Activated T-helper 17 cell treated with anti-CD3 and anti-CD28 coated beads, Interleukin-2, amount 50 U/mL, for 72 hours (primary cell): ENCODE measurements around the gene TNFAIP3. TPM values are rescaled to one million over a fixed set of nuclear protein-coding genes. Genes with fewer than 3 reads are reported as not detected.
A peak's percentile ranks its signal among the peaks of the same experiment; 100 is the strongest.

Experiments
- ATAC-seq: fragments of 150-1000 bp; cut with Tn5 transposase; replicated peaks from 2 replicates; pipeline ENCODE4 v1.10.0; 2021; ENCODE audit warnings: mild to moderate bottlenecking, moderate library complexity
- H3K27ac Mint-ChIP-seq: one replicate; pipeline ENCODE4 v1.8.0; 2022; ENCODE audit warnings: mixed read lengths
- H3K27me3 Mint-ChIP-seq: one replicate; pipeline ENCODE4 v1.8.0; 2022; ENCODE audit warnings: mixed read lengths
- H3K36me3 Mint-ChIP-seq: one replicate; pipeline ENCODE4 v1.8.0; 2022; ENCODE audit warnings: low read depth, mild to moderate bottlenecking, mixed read lengths
- H3K4me1 Mint-ChIP-seq: one replicate; pipeline ENCODE4 v1.8.0; 2022; ENCODE audit warnings: mixed read lengths
- H3K4me3 Mint-ChIP-seq: one replicate; pipeline ENCODE4 v1.8.0; 2022; ENCODE audit warnings: mild to moderate bottlenecking, mixed read lengths
- H3K9me3 Mint-ChIP-seq: one replicate; pipeline ENCODE4 v1.8.0; 2022; ENCODE audit warnings: mixed read lengths
- total RNA-seq, 2 donors: library from RNA; stranded (reverse); gene quantifications; one replicate each; pipeline ENCODE4 v1.2.3, GENCODE V29; 2022

The TNFAIP3 gene
- total RNA-seq, 2 donors from 2014 or later: 254 to 663 TPM

DNA sequence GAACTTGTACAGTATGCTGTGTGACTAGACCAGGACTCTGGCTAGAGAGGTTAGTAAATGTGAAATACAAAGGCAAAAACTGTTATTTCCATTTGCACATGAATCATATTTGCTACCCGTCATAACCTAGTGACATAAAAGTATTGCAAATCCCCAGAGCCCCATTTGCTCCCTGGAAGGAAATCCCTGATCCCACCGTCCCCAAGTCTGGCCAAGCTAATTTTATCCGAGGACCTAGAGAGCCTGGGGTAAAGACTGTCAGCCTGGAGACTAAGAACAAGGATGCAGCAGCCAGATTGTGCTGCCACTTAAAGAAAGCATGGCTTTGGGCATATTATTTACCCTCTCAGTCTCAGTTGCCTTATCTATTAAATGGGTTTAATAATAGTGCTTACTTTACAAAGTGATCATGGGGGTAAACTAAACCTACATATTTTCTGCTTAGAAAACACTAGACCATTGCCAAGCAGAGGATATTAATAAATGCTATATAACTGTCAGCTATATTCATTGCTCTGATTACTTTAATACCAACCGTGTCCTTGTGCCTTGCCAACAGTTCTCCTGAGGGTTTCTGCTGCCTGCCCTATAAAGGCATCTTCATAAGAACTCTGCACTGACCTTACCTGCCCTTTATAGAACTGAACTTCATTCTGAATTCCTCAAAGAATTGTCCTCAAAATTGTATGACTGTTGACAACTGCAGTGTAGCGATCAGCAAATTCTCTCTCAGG, 16.9 kb upstream of the TNFAIP3 start:
- Mint-ChIP-seq H3K27ac (peak overlapping the region; percentile 89), H3K27me3 (no peaks in the 10 kb centered on the region), H3K4me1 (peaks cover 20% of the 10 kb centered on the region), H3K4me3 (peak overlapping the region; percentile 63), H3K36me3 (no peaks in the 10 kb centered on the region), H3K9me3 (no peaks in the 10 kb centered on the region)
- ATAC-seq: no peak

DNA sequence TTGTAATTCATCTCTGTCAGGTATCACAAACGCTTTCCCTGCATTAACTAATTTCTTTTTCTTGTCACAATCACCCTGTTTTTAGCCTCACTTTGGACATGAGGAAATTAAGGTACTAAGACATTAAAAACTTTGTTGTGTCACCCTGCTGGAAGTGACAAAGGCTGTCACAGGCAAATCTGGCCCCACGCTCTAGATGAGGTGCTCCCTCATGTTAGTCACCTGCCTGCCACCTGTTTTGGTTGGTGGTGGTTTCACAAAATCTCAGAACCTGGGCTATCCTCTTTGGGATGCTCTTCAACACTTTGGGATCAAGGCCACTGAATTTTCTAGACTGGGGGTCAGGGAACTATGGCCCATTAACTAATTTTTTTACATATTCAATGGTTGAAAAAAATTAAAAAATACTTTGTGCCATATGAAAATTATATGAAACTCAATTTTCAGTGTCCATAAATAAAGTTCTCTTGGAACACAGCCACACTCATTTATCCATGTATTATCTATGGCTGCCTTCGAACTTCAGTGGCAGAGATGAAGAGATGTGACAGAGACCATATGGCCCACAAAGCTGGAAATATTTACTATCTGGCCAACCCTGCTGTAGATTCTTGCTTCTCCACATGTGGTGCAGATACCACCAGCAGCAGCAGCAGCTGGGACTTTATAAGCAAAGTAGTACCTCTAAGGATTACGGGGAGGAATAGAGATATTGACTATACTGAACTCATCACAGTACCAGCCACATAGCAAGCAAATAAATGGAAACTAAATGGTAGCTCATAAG, 16.1 kb upstream of the TNFAIP3 start:
- Mint-ChIP-seq H3K4me3 (peak overlapping the region; percentile 63), H3K27me3 (no peaks in the 10 kb centered on the region), H3K36me3 (no peaks in the 10 kb centered on the region), H3K27ac (peak overlapping the region; percentile 89), H3K4me1 (peaks cover 20% of the 10 kb centered on the region), H3K9me3 (no peaks in the 10 kb centered on the region)
- ATAC-seq: peak; percentile 15

DNA sequence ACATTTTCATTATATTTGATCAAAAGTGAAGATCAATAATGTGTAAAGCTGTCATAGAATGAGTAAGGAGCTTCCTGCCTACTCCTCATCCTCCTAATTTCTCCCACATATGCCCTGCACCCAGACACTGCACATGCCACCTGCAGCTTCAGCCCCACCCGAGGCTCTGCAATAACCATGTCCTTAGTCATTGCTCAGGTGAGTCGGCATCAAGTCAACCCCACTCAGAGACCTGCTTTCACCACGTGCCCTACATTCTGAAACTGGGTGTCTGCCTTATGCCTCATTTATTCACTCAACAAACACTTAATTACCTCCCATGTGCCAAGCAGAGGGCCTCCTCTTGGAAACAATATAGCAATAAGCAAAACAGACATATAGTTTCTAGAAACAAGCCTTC, 15.4 kb upstream of the TNFAIP3 start:
- Mint-ChIP-seq H3K9me3 (no peaks in the 10 kb centered on the region), H3K36me3 (peaks cover 6% of the 10 kb centered on the region), H3K4me3 (peak overlapping the region; percentile 63), H3K4me1 (peaks cover 20% of the 10 kb centered on the region), H3K27me3 (no peaks in the 10 kb centered on the region), H3K27ac (peak overlapping the region; percentile 89)
- ATAC-seq: peak; percentile 51

DNA sequence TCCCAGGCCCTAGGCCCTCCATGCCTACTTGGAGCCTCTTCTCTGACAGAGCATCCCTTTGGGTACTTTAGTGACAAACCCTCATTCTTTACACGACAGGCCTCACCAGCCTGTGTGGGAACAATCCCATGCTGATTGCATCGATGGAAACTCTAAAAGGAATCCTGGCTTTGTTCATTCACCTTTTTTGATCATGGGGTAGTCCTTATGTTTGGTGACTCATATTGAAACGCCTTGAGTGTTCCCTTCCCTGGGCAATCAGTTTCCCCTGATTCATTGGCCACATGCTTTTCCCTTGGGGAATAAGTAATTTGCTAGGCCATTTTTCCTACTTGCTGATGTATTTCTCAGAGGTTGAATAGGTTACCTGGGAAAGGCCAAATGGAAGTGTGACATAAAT, 14.7 kb upstream of the TNFAIP3 start:
- H3K4me3 Mint-ChIP-seq: peak overlapping the region; percentile 63
- no peaks in the 10 kb centered on the region for H3K9me3 Mint-ChIP-seq
- H3K27me3 Mint-ChIP-seq: no peaks in the 10 kb centered on the region
- peak overlapping the region; percentile 89 for H3K27ac Mint-ChIP-seq
- H3K4me1 Mint-ChIP-seq: peaks cover 20% of the 10 kb centered on the region
- peaks cover 8% of the 10 kb centered on the region for H3K36me3 Mint-ChIP-seq
- no peak for ATAC-seq

DNA sequence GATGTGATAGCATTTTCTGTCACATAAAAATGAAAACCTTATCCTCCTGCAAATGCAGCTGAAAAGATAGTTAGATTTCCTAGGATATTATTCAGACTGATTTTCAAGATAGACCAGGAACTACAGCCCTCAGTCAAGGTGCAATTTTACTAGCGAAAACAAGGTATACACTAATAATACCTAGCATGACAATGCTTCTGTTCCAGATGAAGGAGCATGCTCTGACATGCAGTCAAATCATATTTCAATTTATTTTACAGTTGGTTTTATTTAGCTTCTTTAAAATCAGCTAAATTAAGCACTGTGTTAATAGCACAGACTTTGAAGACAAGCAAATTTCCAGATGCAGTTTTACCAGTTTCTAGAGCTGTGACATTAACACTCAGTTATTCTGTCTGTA, 14.2 kb upstream of the TNFAIP3 start:
- Mint-ChIP-seq H3K9me3 (no peaks in the 10 kb centered on the region), H3K4me3 (no peak overlapping the region), H3K27ac (no peak overlapping the region), H3K4me1 (peaks cover 20% of the 10 kb centered on the region), H3K36me3 (peaks cover 13% of the 10 kb centered on the region), H3K27me3 (no peaks in the 10 kb centered on the region)
- no peak for ATAC-seq

DNA sequence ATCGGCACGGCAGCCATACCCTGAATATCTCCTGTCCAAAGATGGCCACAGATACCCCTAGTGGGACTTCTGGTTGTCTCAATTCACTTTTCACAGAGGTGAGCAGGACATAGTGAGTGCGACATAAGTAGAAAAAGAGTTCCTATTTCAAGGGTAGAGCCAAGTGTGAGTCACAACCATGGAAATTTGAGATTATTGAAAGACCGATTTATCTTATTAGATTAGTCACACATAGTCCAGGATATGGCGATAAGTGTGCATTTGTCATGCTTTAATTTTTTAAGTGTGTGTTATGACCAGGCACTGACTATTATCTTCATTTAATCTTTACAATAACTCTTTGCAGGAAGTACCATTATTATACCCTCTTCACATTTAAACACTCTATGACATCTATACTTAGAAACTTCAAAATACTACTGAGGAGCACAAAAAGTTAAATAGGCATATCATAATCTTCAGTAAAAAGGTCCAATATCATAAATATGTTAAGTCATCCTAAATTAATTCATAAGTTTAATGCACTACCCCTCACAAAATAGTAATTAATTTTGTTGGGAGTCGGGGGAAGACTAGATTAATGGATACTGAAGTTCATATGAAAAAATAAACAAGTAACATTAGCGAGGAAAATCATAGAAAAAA, 13.4 kb upstream of the TNFAIP3 start:
- Mint-ChIP-seq H3K4me1 (peaks cover 20% of the 10 kb centered on the region), H3K27me3 (no peaks in the 10 kb centered on the region), H3K9me3 (no peaks in the 10 kb centered on the region), H3K4me3 (no peak overlapping the region), H3K27ac (no peak overlapping the region), H3K36me3 (peaks cover 18% of the 10 kb centered on the region)
- ATAC-seq: no peak

DNA sequence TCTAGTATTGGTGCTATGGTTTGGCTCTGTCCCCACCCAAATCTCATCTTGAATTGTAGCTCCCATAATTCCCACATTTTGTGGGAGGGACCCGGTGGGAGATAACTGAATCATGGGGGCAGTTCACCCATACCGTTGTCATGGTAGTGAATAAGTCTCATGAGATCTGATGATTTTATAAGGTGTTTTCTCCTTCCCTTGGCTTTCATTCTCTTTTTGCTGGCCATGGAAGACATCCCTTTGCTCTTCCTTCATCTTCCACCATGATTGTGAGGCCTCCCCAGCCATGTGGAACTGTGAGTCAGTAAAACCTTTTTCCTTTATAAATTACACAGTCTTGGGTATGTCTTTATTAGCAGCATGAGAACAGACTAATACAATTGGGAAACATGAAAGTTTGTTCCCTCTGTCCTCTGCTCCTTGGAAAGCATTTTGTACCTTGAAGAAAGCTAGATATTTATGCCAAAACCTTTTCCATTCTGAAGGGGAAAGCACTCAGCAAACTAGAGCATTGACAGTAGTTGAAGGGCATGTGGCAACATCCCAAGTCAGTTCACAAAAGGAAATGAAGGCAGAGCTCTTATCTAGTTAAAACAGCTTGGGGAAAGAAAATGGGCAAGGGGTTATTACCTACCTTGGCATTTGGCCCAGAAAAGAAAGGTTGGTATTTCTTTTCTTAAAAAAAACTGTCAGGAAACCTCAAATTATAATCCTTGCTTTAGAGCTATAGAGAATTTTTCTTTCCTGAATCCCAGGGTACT, 10.7 kb upstream of the TNFAIP3 start:
- H3K4me3 Mint-ChIP-seq: no peak overlapping the region
- H3K36me3 Mint-ChIP-seq: peaks cover 18% of the 10 kb centered on the region
- ATAC-seq: no peak
- H3K27ac Mint-ChIP-seq: no peak overlapping the region
- no peaks in the 10 kb centered on the region for H3K27me3 Mint-ChIP-seq
- H3K9me3 Mint-ChIP-seq: no peaks in the 10 kb centered on the region
- peaks cover 13% of the 10 kb centered on the region for H3K4me1 Mint-ChIP-seq

DNA sequence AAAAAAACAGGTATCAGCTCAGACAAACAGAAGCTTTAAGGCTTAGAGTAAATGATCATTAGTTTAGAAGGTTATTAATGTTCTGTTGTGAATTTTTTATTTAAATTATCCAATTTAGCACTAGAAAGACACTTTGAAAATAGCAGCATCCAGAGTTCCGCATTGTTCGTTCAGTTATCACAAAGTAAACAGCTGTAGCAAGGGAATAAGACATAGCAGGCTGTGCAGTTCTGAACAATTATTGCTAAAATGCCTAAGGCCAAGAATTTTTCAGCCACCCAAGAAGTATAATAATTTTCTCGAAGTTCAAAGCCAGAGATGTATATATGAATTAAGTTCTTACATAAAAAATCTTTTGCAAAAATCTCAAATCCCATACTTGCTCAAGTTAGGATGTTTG, 8.0 kb upstream of the TNFAIP3 start:
- no peaks in the 10 kb centered on the region for H3K27me3 Mint-ChIP-seq
- no peaks in the 10 kb centered on the region for H3K9me3 Mint-ChIP-seq
- H3K27ac Mint-ChIP-seq: no peak overlapping the region
- H3K4me3 Mint-ChIP-seq: no peak overlapping the region
- H3K36me3 Mint-ChIP-seq: peaks cover 18% of the 10 kb centered on the region
- no peak for ATAC-seq
- H3K4me1 Mint-ChIP-seq: peaks cover 14% of the 10 kb centered on the region

DNA sequence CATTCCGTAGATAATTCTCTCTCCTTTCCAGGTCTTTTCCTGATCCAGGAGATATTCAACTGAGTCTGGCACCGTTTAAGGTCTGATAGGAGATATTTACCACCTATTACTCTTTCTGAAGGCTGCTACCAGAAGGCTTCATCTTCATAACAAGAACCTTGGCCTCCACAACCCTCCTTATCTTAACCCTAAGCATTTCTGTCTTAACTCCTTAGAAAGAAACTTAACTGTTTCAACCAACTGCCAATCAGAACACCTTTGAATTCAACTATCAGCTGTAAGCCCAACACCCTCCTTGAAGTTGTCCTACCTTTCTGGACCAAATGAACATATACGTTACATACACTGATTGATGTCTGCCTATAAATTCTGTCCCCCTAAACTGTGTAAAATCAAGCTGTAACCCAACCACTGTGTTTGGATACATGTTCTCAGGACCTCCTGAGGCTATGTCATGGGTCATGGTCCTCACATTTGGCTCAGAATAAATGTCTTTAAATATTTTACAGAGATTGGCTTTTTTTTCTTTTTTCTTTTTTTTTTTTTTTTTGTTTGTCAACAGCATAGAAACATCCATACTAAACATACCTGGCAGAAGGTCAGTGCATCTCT, 6.6 kb upstream of the TNFAIP3 start:
- H3K4me1 Mint-ChIP-seq: peaks cover 26% of the 10 kb centered on the region
- no peaks in the 10 kb centered on the region for H3K9me3 Mint-ChIP-seq
- no peak overlapping the region for H3K4me3 Mint-ChIP-seq
- H3K27ac Mint-ChIP-seq: peak overlapping the region; percentile 39
- ATAC-seq: no peak
- no peaks in the 10 kb centered on the region for H3K27me3 Mint-ChIP-seq
- H3K36me3 Mint-ChIP-seq: peaks cover 18% of the 10 kb centered on the region

DNA sequence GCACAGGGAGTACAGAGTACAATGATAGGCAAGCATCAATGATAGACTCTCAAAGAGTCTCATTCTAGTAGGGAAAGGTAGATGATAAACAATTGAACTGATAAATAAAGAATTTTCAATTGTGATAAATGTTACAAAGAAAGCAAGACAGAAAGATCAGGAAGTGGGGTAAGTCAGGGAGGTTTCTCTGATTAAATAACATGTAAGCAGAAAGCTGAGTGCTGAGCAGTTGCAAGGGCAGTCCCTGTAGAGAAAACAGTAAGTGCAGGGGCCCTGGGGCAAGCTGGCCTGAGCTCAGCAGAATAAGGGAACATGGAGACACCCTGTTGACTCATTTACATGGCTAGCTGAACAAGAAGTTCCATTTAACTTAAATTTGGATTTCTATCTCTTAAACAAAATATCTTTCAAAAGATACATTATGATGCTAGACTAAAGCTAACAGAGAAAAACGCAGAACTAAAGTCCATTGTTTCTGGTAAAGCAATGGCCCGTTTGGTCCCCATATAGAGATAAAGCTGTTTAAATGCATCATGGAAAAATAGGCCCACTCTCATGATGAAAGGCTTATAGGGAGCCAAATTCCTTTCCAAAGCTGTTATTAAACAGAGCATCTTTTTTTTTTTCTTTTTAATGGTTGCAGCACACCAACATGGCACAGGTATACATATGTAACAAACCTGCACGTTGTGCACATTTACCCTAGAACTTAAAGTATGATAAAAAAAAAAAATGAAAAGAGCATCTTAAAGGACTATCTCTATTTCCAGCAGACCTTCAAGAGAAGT, 5.3 kb upstream of the TNFAIP3 start:
- H3K36me3 Mint-ChIP-seq: peaks cover 20% of the 10 kb centered on the region
- peak overlapping the region; percentile 39 for H3K27ac Mint-ChIP-seq
- H3K9me3 Mint-ChIP-seq: no peaks in the 10 kb centered on the region
- no peaks in the 10 kb centered on the region for H3K27me3 Mint-ChIP-seq
- H3K4me1 Mint-ChIP-seq: peaks cover 36% of the 10 kb centered on the region
- H3K4me3 Mint-ChIP-seq: peak overlapping the region; percentile 22
- no peak for ATAC-seq

DNA sequence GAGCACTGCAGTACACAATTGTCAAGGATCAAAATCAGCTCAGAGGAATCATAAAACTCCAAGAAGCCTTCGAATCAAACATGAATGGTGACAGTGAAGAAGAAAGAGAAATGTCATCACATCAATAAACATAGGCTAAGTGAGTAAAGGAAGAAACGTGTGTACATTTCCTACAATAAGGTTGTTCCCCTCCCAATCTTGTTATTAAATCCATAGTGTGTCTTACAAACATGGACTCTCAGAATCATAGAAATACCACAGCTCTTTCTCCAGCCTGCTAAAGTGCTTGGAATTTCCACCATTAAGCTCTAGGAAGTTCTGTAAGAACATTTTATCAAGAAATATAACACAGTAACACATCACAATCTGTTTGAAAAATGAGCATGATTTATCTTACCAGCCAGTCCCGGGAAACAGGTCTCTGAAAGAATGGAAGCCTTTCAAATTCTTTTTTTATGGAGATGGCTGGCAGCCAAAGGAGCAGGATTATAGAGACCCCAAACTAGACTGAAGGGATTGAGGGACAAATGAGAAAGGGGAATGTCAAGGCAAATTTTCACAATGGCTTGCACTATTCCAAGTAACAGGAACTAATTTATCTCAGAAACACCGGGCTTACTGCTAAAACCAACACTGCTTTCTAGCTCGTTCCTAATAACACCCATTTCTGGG, 4.5 kb upstream of the TNFAIP3 start:
- ATAC-seq: no peak
- Mint-ChIP-seq H3K9me3 (no peaks in the 10 kb centered on the region), H3K4me1 (peaks cover 36% of the 10 kb centered on the region), H3K27me3 (no peaks in the 10 kb centered on the region), H3K36me3 (peaks cover 24% of the 10 kb centered on the region), H3K4me3 (no peak overlapping the region), H3K27ac (no peak overlapping the region)

DNA sequence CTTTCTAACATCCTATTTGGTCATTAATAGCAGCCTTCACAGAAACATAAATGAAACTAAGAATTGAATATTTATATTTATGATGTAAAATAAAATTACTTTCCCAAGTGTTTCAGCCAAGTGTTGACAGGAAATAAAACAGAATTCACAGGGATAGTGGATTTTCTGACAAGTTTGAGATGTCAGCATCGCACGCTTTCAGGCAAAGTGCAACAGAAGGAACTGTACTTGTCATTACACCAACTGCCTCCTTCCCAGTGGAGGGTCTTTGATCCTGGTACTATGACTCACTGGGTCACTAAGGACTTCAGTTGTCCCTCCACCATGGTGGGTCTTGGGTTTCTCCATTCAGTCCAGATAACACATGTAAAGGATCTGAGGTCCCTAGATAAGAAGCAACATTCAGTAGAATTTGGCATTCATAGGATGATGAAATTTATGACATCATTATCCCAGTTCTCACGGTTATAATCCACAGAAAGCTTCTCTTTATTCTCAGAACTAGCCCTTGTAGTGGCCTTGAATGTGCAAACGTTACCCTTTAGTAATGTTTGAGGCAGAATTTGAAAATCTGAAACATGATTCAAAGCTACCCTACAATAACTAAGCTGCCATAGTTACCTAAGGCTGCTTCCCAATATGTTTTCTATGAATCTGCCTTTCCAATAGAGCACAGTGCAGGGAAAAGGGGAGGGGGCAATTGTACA, 3.8 kb upstream of the TNFAIP3 start:
- no peak for ATAC-seq
- H3K27ac Mint-ChIP-seq: no peak overlapping the region
- H3K4me3 Mint-ChIP-seq: no peak overlapping the region
- peaks cover 36% of the 10 kb centered on the region for H3K4me1 Mint-ChIP-seq
- H3K27me3 Mint-ChIP-seq: no peaks in the 10 kb centered on the region
- H3K9me3 Mint-ChIP-seq: no peaks in the 10 kb centered on the region
- H3K36me3 Mint-ChIP-seq: peaks cover 24% of the 10 kb centered on the region
